Kidney capillary endothelial cell (primary cell): Measurements from ENCODE around the gene ZKSCAN7.
"Not testable (repeated sequence)": the region's sequence is repeated elsewhere in the genome, so short reads cannot be mapped to it uniquely, and the experiment has no call there.

Source experiments
- DNase-seq: peaks from one replicate; pipeline ENCODE4 v3.0.0-alpha.2; 2018; ENCODE audit warnings: low spot score

Gene ZKSCAN7

DNA sequence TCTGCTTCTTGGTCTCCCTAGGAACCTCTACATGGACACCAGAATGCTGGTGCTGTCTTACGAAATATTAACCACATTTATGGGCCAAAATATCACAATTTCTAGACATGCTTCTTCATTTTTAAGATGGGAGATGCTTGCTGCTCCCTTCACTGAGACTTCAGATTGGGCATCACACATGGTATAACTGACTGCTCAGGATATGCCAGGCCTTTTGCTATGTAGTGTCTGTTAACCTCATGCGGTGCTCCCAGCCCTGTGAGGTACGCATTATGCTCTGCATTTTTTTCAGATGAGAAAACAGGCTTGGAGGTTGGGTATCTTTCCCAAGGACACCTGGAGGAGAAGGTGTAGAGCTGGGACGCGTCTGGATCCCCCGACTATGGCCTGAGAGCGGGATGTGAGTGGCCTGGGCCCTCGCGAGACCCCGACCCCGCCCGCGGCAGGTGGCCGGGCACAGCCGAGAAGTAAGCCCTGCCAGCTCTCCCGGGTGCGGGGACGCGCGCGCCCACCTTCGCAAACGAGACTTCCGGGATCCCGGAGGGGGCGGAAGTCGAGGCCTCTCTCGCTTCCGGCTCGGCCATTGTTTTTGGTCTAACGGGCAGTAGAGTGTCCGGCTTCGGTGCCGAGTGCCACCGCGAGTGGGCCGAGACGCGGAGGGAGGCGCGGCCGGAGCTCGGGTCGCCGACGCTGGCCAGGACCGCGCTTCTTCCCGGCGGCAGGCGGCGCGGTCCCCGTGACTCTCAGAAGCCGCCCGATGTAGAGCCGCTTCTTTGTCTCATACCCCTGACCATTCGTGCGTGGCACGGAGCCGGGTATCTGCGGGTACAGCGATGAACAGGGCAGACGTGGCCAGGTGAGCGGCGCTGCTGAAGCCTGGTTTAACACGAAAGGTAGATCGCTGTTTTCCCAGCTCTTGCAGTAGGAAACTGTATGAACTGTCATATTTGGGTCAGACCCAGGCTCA lies at the start of gene ZKSCAN7:
TSS of gene ZKSCAN7 (plus strand) at position 568 of the 967 bp plus-strand sequence. CDS start 1,855 bp downstream, outside the sequence.
- DNase-seq = peak; percentile 34

DNA sequence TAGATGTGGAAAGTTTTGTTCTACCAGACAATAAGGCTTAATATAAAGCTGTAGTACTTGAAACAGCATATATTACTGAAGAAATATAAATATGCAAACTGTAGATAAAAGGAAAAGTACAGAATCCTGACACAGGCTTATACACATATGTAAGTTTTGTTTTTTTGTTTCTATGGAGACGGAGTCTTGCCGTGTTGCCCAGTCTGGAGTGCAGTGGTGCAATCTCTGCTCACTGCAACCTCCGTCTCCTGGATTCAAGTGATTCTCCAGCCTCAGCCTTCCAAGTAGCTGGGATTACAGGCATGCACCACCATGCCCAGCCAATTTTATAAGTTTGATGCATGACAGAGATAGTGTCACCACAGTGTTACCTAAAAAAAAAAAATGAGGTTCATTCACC lies 48.4 kb upstream of the ZKSCAN7 start:
- no peak for DNase-seq

DNA sequence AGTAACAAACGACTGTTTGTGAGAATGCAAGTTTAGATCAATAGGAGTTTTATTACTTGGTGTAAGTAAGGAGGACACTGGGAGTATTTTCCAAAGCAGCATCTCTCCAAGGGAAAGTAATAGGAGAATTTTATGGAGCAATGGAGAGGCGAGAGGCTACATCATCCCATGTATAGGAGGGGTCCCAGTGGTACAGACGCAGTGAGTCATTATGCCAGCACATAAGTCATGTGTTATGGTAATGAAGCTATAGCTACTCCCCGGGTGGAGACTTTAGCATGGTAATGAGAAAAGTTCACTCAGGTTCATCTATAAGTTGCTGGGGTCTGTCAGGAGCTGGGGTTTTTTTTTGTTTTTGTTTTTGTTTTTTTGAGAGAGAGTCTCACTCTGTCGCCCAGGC lies 48.0 kb upstream of the ZKSCAN7 start:
- DNase-seq = no peak

GRCh38 chr3:44509393-44509921 lies 45.5 kb upstream of the ZKSCAN7 start:
- DNase-seq = no peak

DNA sequence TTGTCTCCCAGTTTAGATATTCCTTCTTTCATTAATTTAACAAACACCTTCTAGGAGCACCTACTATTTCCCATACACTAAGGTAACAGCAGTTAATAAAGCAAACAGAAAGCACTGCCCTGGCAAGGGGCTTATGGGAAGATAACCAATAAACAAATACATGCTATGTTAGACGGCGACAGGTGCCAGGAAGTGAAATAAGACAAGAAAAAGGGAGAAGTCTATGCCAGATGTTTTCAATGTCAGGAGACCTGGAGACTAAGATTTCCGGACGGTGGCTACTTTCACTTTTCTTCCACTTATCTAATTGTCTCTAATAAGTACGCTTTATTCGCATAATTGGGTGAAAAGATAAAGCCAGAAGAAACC lies 45.0 kb upstream of the ZKSCAN7 start:
- no peak for DNase-seq

- DNase-seq = no peak
These were observed 43.8 kb upstream of the ZKSCAN7 start for GRCh38 chr3:44511238-44511566.

GRCh38 chr3:44513513-44513912 lies 41.5 kb upstream of the ZKSCAN7 start:
- no peak for DNase-seq

DNA sequence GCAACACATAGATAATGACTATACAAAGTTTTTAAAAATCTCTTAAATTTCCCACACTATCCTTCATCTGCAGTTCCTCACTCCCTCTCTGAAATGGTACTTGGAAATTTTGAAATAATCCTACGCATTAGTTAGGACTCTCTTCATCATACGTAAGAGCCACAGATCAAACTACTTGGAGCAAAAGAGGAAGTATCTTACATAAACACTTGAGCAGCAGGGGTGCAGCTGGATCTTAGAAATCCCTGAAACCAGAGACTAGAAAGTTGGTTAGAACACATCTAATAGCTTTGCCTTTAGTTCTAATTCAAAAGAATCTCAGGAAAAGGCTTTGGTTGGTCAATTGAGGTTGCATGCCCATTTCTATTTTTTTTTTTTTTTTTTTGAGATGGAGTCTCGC lies 38.8 kb upstream of the ZKSCAN7 start:
- no peak for DNase-seq

DNA sequence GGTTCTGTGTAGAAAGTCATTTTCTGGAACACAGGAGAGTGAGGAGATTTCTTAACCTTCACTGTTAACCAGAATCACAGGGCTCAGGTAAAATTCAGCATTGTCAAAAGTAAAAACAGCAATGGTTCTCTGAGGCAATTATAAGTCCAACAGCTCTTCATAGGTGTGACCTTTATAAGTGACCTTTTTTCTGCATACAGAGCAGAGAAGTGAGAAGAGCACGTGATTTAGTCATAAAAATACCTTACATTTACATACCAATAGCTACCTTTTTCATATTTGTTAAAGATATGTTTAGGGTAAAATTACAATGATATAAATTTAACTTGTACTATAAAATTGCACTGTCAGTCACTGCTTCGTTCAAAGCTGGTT lies 36.2 kb upstream of the ZKSCAN7 start:
- DNase-seq = no peak

DNA sequence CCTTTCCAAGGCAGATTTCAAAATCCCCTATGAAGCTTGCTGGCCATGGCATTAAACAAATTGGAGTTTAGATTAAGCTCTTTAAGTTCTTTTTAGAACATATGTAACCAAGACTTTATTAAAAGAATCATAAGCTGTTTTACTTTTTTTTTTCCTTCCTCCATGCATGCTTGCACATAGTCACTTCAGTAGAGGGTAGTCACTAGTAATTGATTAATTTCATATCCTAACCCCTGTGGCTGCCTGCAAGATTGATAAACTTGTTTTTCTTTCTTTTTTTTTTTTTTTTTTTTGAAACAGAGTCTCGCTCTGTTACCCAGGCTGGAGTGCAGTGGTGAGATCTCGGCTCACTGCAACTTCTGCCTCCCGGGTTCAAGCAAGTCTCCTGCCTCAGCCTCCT lies 33.3 kb upstream of the ZKSCAN7 start:
- DNase-seq = no peak

DNA sequence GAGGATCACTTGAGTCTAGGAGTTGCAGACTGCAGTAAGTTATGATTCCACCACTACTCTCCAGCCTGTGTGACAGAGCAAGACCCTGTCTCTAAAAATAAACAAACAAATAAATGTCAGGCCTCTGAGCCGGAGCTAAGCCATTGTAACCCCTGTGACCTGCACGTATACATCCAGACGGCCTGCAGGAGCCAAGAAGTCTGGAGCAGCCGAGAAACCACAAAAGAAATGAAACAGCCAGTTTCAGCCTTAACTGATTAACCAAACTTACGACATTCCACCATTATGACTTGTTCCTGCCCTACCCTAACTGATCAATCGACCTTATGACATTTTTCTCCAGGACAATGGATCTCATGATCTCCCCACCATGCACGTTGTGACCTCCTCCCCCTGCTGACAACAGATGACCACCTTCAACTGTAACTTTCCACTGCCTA lies 32.5 kb upstream of the ZKSCAN7 start:
- DNase-seq = no peak

GRCh38 chr3:44525060-44525459 lies 29.9 kb upstream of the ZKSCAN7 start:
- no peak for DNase-seq

DNA sequence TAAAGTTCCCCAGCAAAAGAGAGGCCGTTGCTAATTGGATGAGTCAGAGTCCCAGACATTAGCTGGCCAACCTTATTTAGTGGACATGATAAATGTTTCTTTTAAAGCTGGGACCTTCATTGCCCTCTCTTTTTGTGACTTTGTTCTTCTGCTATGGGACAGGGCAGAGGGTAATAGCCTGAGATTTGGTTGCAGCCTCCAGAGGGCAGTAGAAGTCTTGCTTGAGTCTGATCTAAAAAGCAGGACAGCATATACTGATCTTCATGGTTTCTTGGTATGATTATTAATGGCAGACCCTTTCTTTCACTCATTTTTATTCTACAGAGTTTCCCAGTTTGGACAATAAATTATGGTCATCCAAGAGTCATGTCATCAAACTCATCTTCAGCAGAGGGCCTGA lies 25.1 kb upstream of the ZKSCAN7 start:
- no peak for DNase-seq

DNA sequence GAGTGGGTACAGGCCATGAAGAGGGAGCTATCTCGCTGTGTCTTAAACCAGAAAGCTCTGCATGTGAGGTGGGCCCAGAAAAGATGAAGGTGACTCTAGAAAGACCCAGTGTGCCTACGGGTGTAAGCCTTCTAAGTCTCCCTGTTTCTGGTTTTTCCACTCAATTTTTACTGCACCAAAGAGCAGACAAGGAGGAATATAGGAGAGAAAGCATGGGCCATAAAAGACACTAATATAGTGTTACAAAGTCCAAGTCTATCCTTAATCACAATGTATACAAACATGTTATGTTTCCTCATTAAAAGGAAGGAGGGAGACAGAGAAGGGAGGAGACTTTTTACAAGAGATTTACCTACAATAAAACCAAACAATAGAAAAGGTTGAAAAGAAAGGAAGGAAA lies 24.1 kb upstream of the ZKSCAN7 start:
- no peak for DNase-seq

- not testable (repeated sequence) for DNase-seq
These were observed 20.3 kb upstream of the ZKSCAN7 start for GRCh38 chr3:44534659-44535058.

- no peak for DNase-seq
These were observed 19.6 kb upstream of the ZKSCAN7 start for GRCh38 chr3:44535364-44535763.

DNA sequence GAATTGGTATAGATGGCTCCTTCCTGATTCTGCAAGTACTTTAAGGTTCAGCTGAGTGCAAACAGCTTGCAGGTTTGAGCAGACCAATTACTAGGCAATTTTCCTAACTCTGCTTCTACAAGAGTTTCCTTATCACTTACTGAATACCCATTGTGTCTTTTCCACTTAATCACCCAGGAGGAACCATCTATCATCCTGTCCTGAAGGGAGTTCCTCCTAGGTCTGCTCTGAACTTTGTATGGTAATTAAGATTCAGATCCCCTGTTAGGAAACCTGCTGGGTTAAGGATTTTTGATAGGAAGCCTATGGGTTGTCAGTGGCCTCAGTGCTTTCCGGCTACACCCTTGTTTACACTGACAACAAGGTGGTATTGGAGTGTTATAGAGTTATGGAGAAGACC lies 10.2 kb upstream of the ZKSCAN7 start:
- DNase-seq = not testable (repeated sequence)

DNA sequence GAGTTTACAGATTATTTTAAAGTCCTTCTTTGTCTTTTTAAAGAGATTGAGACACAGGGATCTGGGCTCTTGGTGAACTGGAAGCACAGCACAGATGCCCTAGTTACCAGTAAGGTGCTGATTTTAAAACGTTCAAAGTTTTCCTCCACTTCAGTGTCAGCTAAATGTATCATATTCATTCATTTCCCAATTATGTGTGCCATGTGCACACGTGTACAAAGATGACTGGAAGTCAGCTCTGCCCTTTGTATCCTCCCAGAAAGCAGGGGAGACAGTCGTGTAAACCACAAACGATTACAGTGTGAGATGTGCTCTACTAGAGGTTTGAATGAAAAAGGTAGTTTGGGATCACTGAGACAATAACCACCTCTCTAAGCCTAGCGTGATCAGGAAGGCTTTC lies 730 bp downstream of the ZKSCAN7 start:
- peak; percentile 16 for DNase-seq

GRCh38 chr3:44557074-44557473 lies 2.1 kb downstream of the ZKSCAN7 start:
- DNase-seq = no peak

GRCh38 chr3:44561076-44561475 lies 6.1 kb downstream of the ZKSCAN7 start:
- no peak for DNase-seq

DNA sequence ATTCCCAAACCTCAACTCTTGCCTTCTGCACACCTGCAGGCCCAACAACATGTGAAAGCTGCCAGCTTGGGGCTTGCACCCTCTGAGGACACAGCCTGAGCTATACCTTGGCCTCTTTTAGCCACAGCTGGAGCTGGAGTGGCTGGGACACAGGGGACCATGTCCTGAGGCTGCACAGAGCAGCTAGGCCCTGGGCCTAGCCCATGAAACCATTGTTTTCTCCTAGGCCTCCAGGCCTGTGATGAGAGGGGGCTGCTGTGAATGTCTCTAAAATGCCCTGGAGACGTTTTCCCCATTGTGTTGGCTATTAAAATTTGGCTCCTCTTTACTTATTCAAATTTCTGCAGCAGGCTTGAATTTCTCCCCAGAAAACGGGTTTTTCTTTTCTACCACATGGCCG lies 7.2 kb downstream of the ZKSCAN7 start:
- no peak for DNase-seq

DNA sequence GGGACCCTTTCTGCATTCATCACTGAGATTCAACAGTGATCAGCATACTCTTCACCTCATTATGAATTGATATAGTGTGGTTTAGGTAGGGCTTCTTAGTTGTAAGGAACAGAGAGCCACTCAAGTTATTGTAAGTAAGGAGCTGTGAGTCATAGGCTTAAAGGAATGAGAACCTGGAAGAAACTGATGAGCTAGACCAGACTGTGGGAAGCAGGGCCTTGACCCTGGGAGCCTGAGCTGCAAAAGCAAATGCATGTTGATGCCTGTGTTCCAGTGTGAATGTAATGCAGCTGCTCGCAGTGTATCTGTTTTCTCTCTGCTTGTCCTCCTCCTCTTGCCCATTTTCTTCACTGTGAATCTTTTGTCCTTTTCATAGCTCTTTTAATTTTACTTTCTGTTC lies 13.6 kb downstream of the ZKSCAN7 start:
- no peak for DNase-seq

- DNase-seq = no peak
These were observed 16.0 kb downstream of the ZKSCAN7 start for GRCh38 chr3:44571024-44571423.

GRCh38 chr3:44576613-44577012 lies 21.6 kb downstream of the ZKSCAN7 start:
- no peak for DNase-seq
